GM12878 (cell line): ENCODE measurements around the gene UTP14A. TPM values are rescaled to one million over a fixed set of nuclear protein-coding genes. Genes with fewer than 3 reads are reported as not detected.

Experiments
- ATAC-seq: fragments of 200-7000 bp; cut with Tn5 transposase; 3 replicates; pipeline ENCODE4 v1.9.1; 2020; ENCODE audit warnings: mild to moderate bottlenecking, moderate library complexity
- BruUV-seq: library from RNA; stranded (reverse); fragments of 400-500 nt; replicated peaks from 2 replicates; lab custom pipeline; 2021; lab: Mats Ljungman, UMichigan
- CTCF ChIA-PET: fragments of 300-600 bp; sonication (Branson Sonifier 250); formaldehyde crosslinking; extraction: SDS; loops from one replicate; lab custom pipeline; 2021; ENCODE audit warnings: inconsistent platforms; lab: Yijun Ruan, JAX
- POLR2A ChIA-PET: fragments of 350-600 bp; formaldehyde crosslinking; extraction: SDS; loops from one replicate; lab custom pipeline; 2021; ENCODE audit warnings: inconsistent platforms; lab: Charles Lee
- RAD21 ChIA-PET: fragments of 300-600 bp; sonication (Branson Sonifier 250); formaldehyde crosslinking; loops from one replicate; lab custom pipeline; 2023; ENCODE audit warnings: antibody characterized with exemption; ENCODE audit not compliant: unreplicated experiment; lab: Charles Lee
- SMC1A ChIA-PET: fragments of 300-600 bp; sonication (Branson Sonifier 250); formaldehyde crosslinking; loops from one replicate; lab custom pipeline; 2023; ENCODE audit not compliant: unreplicated experiment, uncharacterized antibody; lab: Charles Lee
- DNase-seq: peaks from one replicate; pipeline ENCODE4 v3.0.0-alpha.2; 2011; ENCODE audit warnings: low read depth, low spot score
- FAIRE-seq: peaks from 3 replicates; lab custom pipeline; 2011; peaks lifted over from hg19 to GRCh38; lab: Jason Lieb, UNC
- H2AFZ ChIP-seq: 2 replicates; pipeline ENCODE4 v1.6.0; 2011; ENCODE audit warnings: low read depth, low read length, control low read depth; ENCODE audit not compliant: control insufficient read depth
- H3K27ac ChIP-seq: 2 replicates; pipeline ENCODE4 v1.5.1; 2011; ENCODE audit warnings: control low read depth; ENCODE audit not compliant: control insufficient read depth, insufficient read depth
- H3K27me3 ChIP-seq, 2 experiments: replicated peaks in 1 of 2; 2 replicates each; pipeline versions ENCODE4 v1.6.0 to v1.6.1; 2011; ENCODE audit warnings: low read length in 1 of 2; ENCODE audit not compliant: control insufficient read depth in 2 of 2, insufficient read depth in 2 of 2
- H3K36me3 ChIP-seq, 2 experiments: 2 replicates each; pipeline ENCODE4 v1.5.1; 2011; ENCODE audit warnings: low read length in 1 of 2; ENCODE audit not compliant: control insufficient read depth in 2 of 2, insufficient read depth in 2 of 2
- H3K4me1 ChIP-seq: 2 replicates; pipeline ENCODE4 v1.6.1; 2011; ENCODE audit warnings: mild to moderate bottlenecking, low read length, moderate library complexity, mixed read lengths; ENCODE audit not compliant: control insufficient read depth, insufficient read depth
- H3K4me2 ChIP-seq: 2 replicates; pipeline ENCODE4 v1.6.0; 2011; ENCODE audit warnings: control low read depth; ENCODE audit not compliant: control insufficient read depth, insufficient read depth
- H3K4me3 ChIP-seq: fragments of 200-600 bp; sonication (generic); 2 replicates; pipeline ENCODE4 v1.5.1; 2016
- H3K79me2 ChIP-seq: 2 replicates; pipeline ENCODE4 v1.6.0; 2011; ENCODE audit warnings: low read length; ENCODE audit not compliant: control insufficient read depth, insufficient read depth
- H3K9ac ChIP-seq: 2 replicates; pipeline ENCODE4 v1.8.0; 2011; ENCODE audit warnings: low read length, control low read depth, mixed read lengths; ENCODE audit not compliant: control insufficient read depth, insufficient read depth
- H3K9me3 ChIP-seq: replicated peaks from 3 replicates; pipeline ENCODE4 v1.5.1; 2011; ENCODE audit warnings: mild to moderate bottlenecking, low read length; ENCODE audit not compliant: control insufficient read depth, insufficient read depth
- H4K20me1 ChIP-seq: 2 replicates; pipeline ENCODE4 v1.6.0; 2011; ENCODE audit not compliant: control insufficient read depth, insufficient read depth
- CUX1 ChIP-seq: IDR thresholded peaks from 2 replicates; pipeline ENCODE4 v1.6.1; 2012; ENCODE audit warnings: improper control_type of control experiment, low read depth, low read length; ENCODE audit not compliant: insufficient replicate concordance
- E2F4 ChIP-seq: IDR thresholded peaks from 2 replicates; pipeline ENCODE4 v1.6.1; 2012; ENCODE audit warnings: low read depth, low read length, improper control_type of control experiment
- JUND ChIP-seq: IDR thresholded peaks from 2 replicates; pipeline ENCODE4 v1.6.1; 2012; ENCODE audit warnings: low read depth, mild to moderate bottlenecking, low read length, improper control_type of control experiment, moderate library complexity
- SMC3 ChIP-seq: IDR thresholded peaks from 2 replicates; pipeline ENCODE4 v1.6.1; 2011; ENCODE audit warnings: low read length, improper control_type of control experiment, borderline replicate concordance
- YY1 ChIP-seq: IDR thresholded peaks from 2 replicates; pipeline ENCODE4 v1.6.1; 2011; ENCODE audit warnings: low read depth, mild to moderate bottlenecking, low read length
- whole genome bisulfite sequencing: methylation state at CpG from one replicate; pipeline ENCODE4 v1.1.6; 2016; ENCODE audit warnings: low lambda C conversion rate; ENCODE audit not compliant: insufficient replicate concordance, insufficient coverage; ENCODE audit errors: missing lambda C conversion rate; 5-methylcytosine and 5-hydroxymethylcytosine counted together
- in situ Hi-C: fragments of 300-500 bp; cut with MboI; formaldehyde crosslinking; loops from 9 replicates; pipeline ENCODE4 v1.14.3; 2018; ENCODE audit warnings: mixed read lengths
- intact Hi-C: fragments of 100-400 bp; cut with micrococcal nuclease; formaldehyde crosslinking; loops from one replicate; pipeline ENCODE4 v1.14.2; 2022; ENCODE audit not compliant: unreplicated experiment
- polyA plus RNA-seq, 11 experiments: library from polyadenylated mRNA; depleted of rRNA in 4 of 11; unstranded in 6 of 11; stranded (reverse) in 5 of 11; fragments of >200 nt; fragmentation: Nextera tagmentation in 4 of 11; fragmentation: Illumina TruSeq in 1 of 11; extraction: Ambion mirVana in 4 of 11; extraction: Trizol in 1 of 11; gene quantifications; 1 replicate in 1 of 11; 2 replicates in 10 of 11; pipeline versions ENCODE4 v1.2.1 to v1.2.3, GENCODE V29; 2011 to 2016; ENCODE audit warnings: inconsistent platforms in 2 of 11, missing spikeins in 2 of 11, low read depth in 1 of 11
- total RNA-seq, 4 experiments: library from RNA; depleted of rRNA in 3 of 4; stranded (reverse); fragments of >200 nt in 3 of 4; fragmentation: Illumina TruSeq in 1 of 4; extraction: Trizol in 1 of 4; gene quantifications; 2 replicates each; pipeline versions ENCODE4 v1.2.1 to v1.2.3, GENCODE V29; 2013 to 2021

The UTP14A gene
- total and polyA plus RNA-seq, 10 of the 15 experiments (the other 5 are each of a cell fraction or from before 2014, with no cell fraction given) = 16.9 to 49.8 (median 31.4) TPM

GRCh38 chrX:129876771-129877305 lies 29.1 kb upstream of the UTP14A start:
- no peak for DNase-seq
- no peak overlapping the region for H2AFZ ChIP-seq
- POLR2A ChIA-PET = no interaction called here
- H3K27me3 ChIP-seq = no peaks in the 10 kb centered on the region; a peak in 1 of 4 replicates
- TF ChIP-seq JUND (no peak), YY1 (no peak), CUX1 (no peak), E2F4 (no peak), SMC3 (no peak)
- in situ Hi-C loops = no loop called here
- RAD21 ChIA-PET = no interaction called here
- no peaks in the 10 kb centered on the region for H3K4me1 ChIP-seq
- H3K36me3 ChIP-seq = no peaks in the 10 kb centered on the region
- no peak overlapping the region for H3K27ac ChIP-seq
- no peaks in the 10 kb centered on the region for H4K20me1 ChIP-seq
- H3K4me3 ChIP-seq = no peak overlapping the region
- H3K79me2 ChIP-seq = no peaks in the 10 kb centered on the region
- FAIRE-seq = no peak
- no peak for ATAC-seq
- CTCF ChIA-PET = interaction anchor here (0.6 to 1.2 kb wide), 2 partner anchors 148 to 273 kb away, joined by 3 read pairs; no protein-coding TSS in a partner anchor
- WGBS = 18% methylated on average over 4 of the region's 4 CpGs
- no peak overlapping the region for H3K4me2 ChIP-seq
- H3K9me3 ChIP-seq = no peaks in the 10 kb centered on the region
- intact Hi-C loops = no loop called here
- no TSS peak for BruUV-seq
- no peak overlapping the region for H3K9ac ChIP-seq
- SMC1A ChIA-PET = no interaction called here
